ENCODE results near the gene LACTB.

GRCh38 chr15:63084806-63085205, 36.9 kb upstream of the LACTB start:
- TF ChIP-seq CTCF (IDR thresholded peaks at IDR 0.05): no peak
- TF ChIP-seq POLR2AphosphoS5 (IDR thresholded peaks at IDR 0.05): no peak
- no peak for TF ChIP-seq EP300 (IDR thresholded peaks at IDR 0.05)
- no peak for TF ChIP-seq POLR2A (IDR thresholded peaks at IDR 0.05)

Measured in gastroesophageal sphincter (tissue), 3 donors.